OCI-LY1 (cell line): ENCODE measurements around the gene GDA.

Experiments used
- EZH2 ChIP-seq: fragments of 200-600 bp; sonication (generic), shearing (Covaris generic); IDR thresholded peaks from 2 replicates; pipeline ENCODE4 v1.8.0; 2017; ENCODE audit warnings: borderline replicate concordance, mixed run types, mild to moderate bottlenecking, antibody characterized with exemption, low read length, moderate library complexity, mixed read lengths
- TF ChIP-seq, protein P1 (sequence below): fragments of 200-600 bp; sonication (generic), shearing (Covaris generic); IDR thresholded peaks from 2 replicates; pipeline ENCODE4 v1.5.1; 2017; ENCODE audit warnings: mild to moderate bottlenecking, antibody characterized with exemption, low read length, moderate library complexity, mixed read lengths

- no peak for TF ChIP-seq EZH2
- TF ChIP-seq, protein P1, sequence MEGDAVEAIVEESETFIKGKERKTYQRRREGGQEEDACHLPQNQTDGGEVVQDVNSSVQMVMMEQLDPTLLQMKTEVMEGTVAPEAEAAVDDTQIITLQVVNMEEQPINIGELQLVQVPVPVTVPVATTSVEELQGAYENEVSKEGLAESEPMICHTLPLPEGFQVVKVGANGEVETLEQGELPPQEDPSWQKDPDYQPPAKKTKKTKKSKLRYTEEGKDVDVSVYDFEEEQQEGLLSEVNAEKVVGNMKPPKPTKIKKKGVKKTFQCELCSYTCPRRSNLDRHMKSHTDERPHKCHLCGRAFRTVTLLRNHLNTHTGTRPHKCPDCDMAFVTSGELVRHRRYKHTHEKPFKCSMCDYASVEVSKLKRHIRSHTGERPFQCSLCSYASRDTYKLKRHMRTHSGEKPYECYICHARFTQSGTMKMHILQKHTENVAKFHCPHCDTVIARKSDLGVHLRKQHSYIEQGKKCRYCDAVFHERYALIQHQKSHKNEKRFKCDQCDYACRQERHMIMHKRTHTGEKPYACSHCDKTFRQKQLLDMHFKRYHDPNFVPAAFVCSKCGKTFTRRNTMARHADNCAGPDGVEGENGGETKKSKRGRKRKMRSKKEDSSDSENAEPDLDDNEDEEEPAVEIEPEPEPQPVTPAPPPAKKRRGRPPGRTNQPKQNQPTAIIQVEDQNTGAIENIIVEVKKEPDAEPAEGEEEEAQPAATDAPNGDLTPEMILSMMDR = no peak
These were observed 19.9 kb downstream of the GDA start for GRCh38 chr9:72169178-72169577.
